Measurements from ENCODE around the gene CD82.

DNA sequence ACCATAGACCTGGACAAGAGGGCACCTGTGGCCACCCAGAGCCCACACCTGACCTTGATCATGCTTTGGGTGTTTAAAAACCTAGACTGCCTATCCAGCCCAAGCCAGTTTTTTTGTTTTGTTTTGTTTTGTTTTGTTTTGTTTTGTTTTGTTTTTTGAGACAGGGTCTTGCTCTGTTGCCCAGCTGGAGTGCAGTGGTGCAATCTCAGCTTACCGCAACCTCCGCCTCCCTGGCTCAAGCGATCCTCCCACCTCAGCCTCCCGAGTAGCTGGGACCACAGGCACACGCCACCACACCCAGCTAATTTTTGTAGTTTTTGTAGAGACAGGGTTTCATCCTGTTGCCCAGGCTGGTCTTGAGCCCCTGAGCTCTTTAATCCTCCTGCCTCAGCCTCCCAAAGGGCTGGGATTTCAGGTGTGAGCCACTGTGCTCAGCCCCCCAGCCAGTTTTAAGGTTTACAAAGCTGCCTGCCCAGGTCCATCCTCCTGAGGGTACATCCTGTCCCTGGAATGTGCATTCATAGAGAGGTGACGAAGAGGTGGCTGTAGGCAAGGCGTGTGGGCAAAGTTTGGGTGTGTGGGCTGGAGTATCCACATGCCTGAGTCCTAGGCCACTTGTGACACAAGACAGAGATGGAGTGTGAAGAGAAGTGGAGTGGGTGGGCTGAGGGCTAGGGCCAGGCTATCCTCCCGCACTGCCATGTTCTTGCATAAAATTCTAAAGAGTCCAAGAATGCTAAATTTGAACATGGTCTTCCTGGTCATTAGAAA, 3.3 kb upstream of the CD82 start:
- TF ChIP-seq POLR2AphosphoS5 (IDR thresholded peaks at IDR 0.05; ENCODE audit: low read depth, low read length) = no peak
- no peak for TF ChIP-seq MAX (IDR thresholded peaks at IDR 0.05; ENCODE audit: low read depth)
- TF ChIP-seq, protein P1, sequence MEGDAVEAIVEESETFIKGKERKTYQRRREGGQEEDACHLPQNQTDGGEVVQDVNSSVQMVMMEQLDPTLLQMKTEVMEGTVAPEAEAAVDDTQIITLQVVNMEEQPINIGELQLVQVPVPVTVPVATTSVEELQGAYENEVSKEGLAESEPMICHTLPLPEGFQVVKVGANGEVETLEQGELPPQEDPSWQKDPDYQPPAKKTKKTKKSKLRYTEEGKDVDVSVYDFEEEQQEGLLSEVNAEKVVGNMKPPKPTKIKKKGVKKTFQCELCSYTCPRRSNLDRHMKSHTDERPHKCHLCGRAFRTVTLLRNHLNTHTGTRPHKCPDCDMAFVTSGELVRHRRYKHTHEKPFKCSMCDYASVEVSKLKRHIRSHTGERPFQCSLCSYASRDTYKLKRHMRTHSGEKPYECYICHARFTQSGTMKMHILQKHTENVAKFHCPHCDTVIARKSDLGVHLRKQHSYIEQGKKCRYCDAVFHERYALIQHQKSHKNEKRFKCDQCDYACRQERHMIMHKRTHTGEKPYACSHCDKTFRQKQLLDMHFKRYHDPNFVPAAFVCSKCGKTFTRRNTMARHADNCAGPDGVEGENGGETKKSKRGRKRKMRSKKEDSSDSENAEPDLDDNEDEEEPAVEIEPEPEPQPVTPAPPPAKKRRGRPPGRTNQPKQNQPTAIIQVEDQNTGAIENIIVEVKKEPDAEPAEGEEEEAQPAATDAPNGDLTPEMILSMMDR (IDR thresholded peaks at IDR 0.05) = no peak
- no peak for TF ChIP-seq FOSL2 (IDR thresholded peaks at IDR 0.05; ENCODE audit: borderline replicate concordance, low read depth)
